HG02588 (cell line): ENCODE data around the gene TLCD3B.
A peak's percentile ranks its signal among the peaks of the same experiment; 100 is the strongest.

Experiments used
- ATAC-seq: cut with Tn5 transposase; IDR thresholded peaks from one replicate; pipeline ENCODE4 v1.9.1; 2021; ENCODE audit warnings: mild to moderate bottlenecking, moderate library complexity; ENCODE audit not compliant: unreplicated experiment

Gene TLCD3B

GRCh38 chr16:30006659-30007377 is 24.3 kb downstream of the TLCD3B start:
- ATAC-seq = no peak

- no peak for ATAC-seq
These were observed 25.0 kb downstream of the TLCD3B start for GRCh38 chr16:30006095-30006473.

GRCh38 chr16:30005341-30006094 is 25.6 kb downstream of the TLCD3B start:
- no peak for ATAC-seq

- ATAC-seq = no peak
These were observed 26.2 kb downstream of the TLCD3B start for GRCh38 chr16:30004811-30005242.

- ATAC-seq = no peak
These were observed 26.7 kb downstream of the TLCD3B start for GRCh38 chr16:30004424-30004776.

- ATAC-seq = no peak
These were observed 27.2 kb downstream of the TLCD3B start for GRCh38 chr16:30003670-30004423.

GRCh38 chr16:30002614-30003346 is 28.3 kb downstream of the TLCD3B start:
- ATAC-seq = no peak

- no peak for ATAC-seq
These were observed 30.1 kb downstream of the TLCD3B start for GRCh38 chr16:30000735-30001631.

GRCh38 chr16:29999605-30000004 is 31.5 kb downstream of the TLCD3B start:
- no peak for ATAC-seq

- no peak for ATAC-seq
These were observed 34.3 kb downstream of the TLCD3B start for GRCh38 chr16:29996766-29997250.

GRCh38 chr16:29995911-29996765 is 34.9 kb downstream of the TLCD3B start, which contains the start of gene INO80E:
TSS of gene INO80E (plus strand) at chr16:29996241. CDS start at chr16:29996311, 70 bp downstream.
- ATAC-seq = peak; percentile 89

GRCh38 chr16:29995324-29995910 is 35.7 kb downstream of the TLCD3B start, which contains the start of gene HIRIP3:
TSS of gene HIRIP3 (minus strand) at chr16:29995617. CDS start at chr16:29995605, 12 bp downstream.
- peak; percentile 49 for ATAC-seq

- peak; percentile 36 for ATAC-seq
These were observed 36.3 kb downstream of the TLCD3B start for GRCh38 chr16:29994600-29995323.

GRCh38 chr16:29993903-29994599 is 37.0 kb downstream of the TLCD3B start:
- ATAC-seq = no peak

GRCh38 chr16:29993191-29993902 is 37.7 kb downstream of the TLCD3B start:
- ATAC-seq = no peak

- no peak for ATAC-seq
These were observed 38.6 kb downstream of the TLCD3B start for GRCh38 chr16:29992344-29992967.
